A673 (cell line): ENCODE data around the gene NASP.

Experiments
- CTCF ChIP-seq: fragments of 300-800, 200-600 bp; sonication (generic); conservative IDR thresholded peaks from 2 replicates; pipeline ENCODE4 v1.5.1; 2017; ENCODE audit warnings: low read depth, mild to moderate bottlenecking, antibody characterized with exemption, low read length, moderate library complexity, mixed read lengths
- EZH2 ChIP-seq: fragments of 200-600 bp; sonication (generic); IDR thresholded peaks from 2 replicates; pipeline ENCODE4 v1.6.1; 2017; ENCODE audit warnings: borderline replicate concordance, low read depth, mild to moderate bottlenecking, mixed read lengths, antibody characterized with exemption, low read length; ENCODE audit not compliant: poor library complexity, severe bottlenecking

- TF ChIP-seq CTCF: no peak
- no peak for TF ChIP-seq EZH2
Observed at GRCh38 chr1:45542591-45542990, 41.2 kb upstream of the NASP start.
